Measurements from ENCODE around the gene C10orf105. TPM values are rescaled to one million over a fixed set of nuclear protein-coding genes. Genes with fewer than 3 reads are reported as not detected.

The C10orf105 gene
- polyA plus RNA-seq, 1 of the 3 experiments (the other 2 are of a cell fraction): not detected

DNA sequence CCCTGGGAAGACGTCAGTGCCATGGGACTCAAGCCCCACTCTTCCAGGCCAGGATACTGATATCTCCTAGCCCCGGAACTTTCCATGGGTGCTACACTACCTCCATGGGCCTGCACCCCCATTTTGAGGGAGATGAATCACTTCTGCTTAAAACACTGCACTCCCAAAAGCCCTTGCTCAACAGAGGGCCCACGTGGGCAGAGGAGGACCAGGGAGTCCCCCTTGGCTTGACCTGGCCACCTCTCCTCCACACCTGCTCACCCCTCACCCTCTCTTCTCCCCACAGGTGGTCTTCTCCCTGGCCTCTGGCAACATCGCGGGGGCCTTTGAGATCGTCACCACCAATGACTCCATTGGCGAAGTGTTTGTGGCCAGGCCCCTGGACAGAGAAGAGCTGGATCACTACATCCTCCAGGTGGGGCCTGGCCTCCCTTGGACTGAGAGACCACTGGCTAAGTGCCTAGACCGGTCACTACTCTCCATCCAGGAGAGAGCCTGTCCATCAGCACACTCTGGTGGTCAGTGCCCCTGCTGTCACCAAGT lies 19.9 kb upstream of the C10orf105 start:
- H3K4me2 ChIP-seq: no peak overlapping the region
- ChIA-PET CTCF (interaction anchor here (0.9 to 2.1 kb wide), 2 partner anchors 34 to 157 kb away, joined by 3 to 5 read pairs; partner anchors contain the start of gene VSIR), POLR2A (no interaction called here)
- H3K4me1 ChIP-seq (ENCODE audit: control insufficient read depth in 1 of 2, insufficient read depth in 2 of 2, low read depth in 1 of 2, low read length in 1 of 2): peaks cover 0 to 32% of the 10 kb centered on the region in 2 experiments; a peak in 1 of 4 replicates
- no peak overlapping the region for H2AFZ ChIP-seq (ENCODE audit: low read depth)
- DNase-seq: no peak
- no peaks in the 10 kb centered on the region for H3K79me2 ChIP-seq (ENCODE audit: insufficient read depth)
- H3F3A ChIP-seq (replicated peaks; ENCODE audit: insufficient read depth): no peaks in the 10 kb centered on the region
- H3K4me3 ChIP-seq (ENCODE audit: low read depth in 2 of 2, low read length in 1 of 2): no peak overlapping the region
- no peaks in the 10 kb centered on the region for H4K20me1 ChIP-seq (ENCODE audit: insufficient read depth)
- WGBS (ENCODE audit: low lambda C conversion rate): 67% methylated on average over 5 of the region's 8 CpGs
- no peaks in the 10 kb centered on the region for H3K9me3 ChIP-seq
- H3K9ac ChIP-seq: no peak overlapping the region
- H3K36me3 ChIP-seq (replicated peaks in 1 of 2; ENCODE audit: control insufficient read depth in 1 of 2, insufficient read depth in 2 of 2, low read length in 1 of 2): no peaks in the 10 kb centered on the region
- H3K9me2 ChIP-seq: no peaks in the 10 kb centered on the region
- H3K27me3 ChIP-seq (ENCODE audit: insufficient read depth): no peaks in the 10 kb centered on the region
- no peak overlapping the region; a peak in 1 of 4 replicates for H3K27ac ChIP-seq (ENCODE audit: low read depth in 2 of 2, low read length in 1 of 2)
- TF ChIP-seq RFX5 (IDR thresholded peaks at IDR 0.05; ENCODE audit: low read length) (no peak), CHD2 (IDR thresholded peaks at IDR 0.05; ENCODE audit: low read length, partially characterized antibody) (no peak), RAD21 (IDR thresholded peaks at IDR 0.05; ENCODE audit: low read length) (no peak), NRF1 (IDR thresholded peaks at IDR 0.05; ENCODE audit: low read depth, low read length) (no peak), EZH2phosphoT487 (IDR thresholded peaks at IDR 0.05; ENCODE audit: borderline replicate concordance, low read depth) (no peak)
- TF ChIP-seq, protein P1, sequence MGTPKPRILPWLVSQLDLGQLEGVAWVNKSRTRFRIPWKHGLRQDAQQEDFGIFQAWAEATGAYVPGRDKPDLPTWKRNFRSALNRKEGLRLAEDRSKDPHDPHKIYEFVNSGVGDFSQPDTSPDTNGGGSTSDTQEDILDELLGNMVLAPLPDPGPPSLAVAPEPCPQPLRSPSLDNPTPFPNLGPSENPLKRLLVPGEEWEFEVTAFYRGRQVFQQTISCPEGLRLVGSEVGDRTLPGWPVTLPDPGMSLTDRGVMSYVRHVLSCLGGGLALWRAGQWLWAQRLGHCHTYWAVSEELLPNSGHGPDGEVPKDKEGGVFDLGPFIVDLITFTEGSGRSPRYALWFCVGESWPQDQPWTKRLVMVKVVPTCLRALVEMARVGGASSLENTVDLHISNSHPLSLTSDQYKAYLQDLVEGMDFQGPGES (IDR thresholded peaks at IDR 0.05; ENCODE audit: low read depth, low read length): no peak
- TF ChIP-seq, protein P2, sequence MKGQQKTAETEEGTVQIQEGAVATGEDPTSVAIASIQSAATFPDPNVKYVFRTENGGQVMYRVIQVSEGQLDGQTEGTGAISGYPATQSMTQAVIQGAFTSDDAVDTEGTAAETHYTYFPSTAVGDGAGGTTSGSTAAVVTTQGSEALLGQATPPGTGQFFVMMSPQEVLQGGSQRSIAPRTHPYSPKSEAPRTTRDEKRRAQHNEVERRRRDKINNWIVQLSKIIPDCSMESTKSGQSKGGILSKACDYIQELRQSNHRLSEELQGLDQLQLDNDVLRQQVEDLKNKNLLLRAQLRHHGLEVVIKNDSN (IDR thresholded peaks at IDR 0.05; ENCODE audit: borderline replicate concordance, low read depth): no peak

DNA sequence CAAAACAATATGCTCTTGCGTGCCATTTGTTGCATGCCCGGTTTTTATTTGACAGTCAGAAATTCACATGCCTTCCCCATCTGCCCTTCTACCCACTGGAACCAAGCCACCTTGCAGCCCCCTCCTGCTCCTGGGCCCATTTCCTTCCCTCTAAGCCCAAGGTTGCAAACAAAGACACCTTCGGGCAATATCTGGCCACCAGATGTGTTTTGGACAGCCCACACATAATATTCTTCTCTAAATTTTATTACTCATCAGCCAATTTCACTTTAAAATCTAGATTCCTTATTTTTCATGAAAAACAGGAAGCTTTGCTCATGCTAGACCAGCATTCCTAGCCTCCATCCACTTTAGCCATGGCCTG lies 18.2 kb upstream of the C10orf105 start:
- POLR2A ChIA-PET: no interaction called here
- Histone ChIP-seq H3F3A (replicated peaks; ENCODE audit: insufficient read depth) (no peaks in the 10 kb centered on the region), H3K4me3 (ENCODE audit: low read depth in 2 of 2, low read length in 1 of 2) (no peak overlapping the region), H3K36me3 (replicated peaks in 1 of 2; ENCODE audit: control insufficient read depth in 1 of 2, insufficient read depth in 2 of 2, low read length in 1 of 2) (no peaks in the 10 kb centered on the region), H3K4me2 (no peak overlapping the region), H3K27me3 (ENCODE audit: insufficient read depth) (no peaks in the 10 kb centered on the region; the same call in 1 of the 2 replicates), H3K79me2 (ENCODE audit: insufficient read depth) (no peaks in the 10 kb centered on the region), H3K9ac (no peak overlapping the region), H3K9me3 (no peaks in the 10 kb centered on the region), H4K20me1 (ENCODE audit: insufficient read depth) (no peaks in the 10 kb centered on the region), H2AFZ (ENCODE audit: low read depth) (no peak overlapping the region), H3K4me1 (ENCODE audit: control insufficient read depth in 1 of 2, insufficient read depth in 2 of 2, low read depth in 1 of 2, low read length in 1 of 2) (peaks cover 0 to 32% of the 10 kb centered on the region in 2 experiments; a peak in 1 of 4 replicates), H3K27ac (ENCODE audit: low read depth in 2 of 2, low read length in 1 of 2) (peak overlapping the region in 1 of 2 experiments; percentile 56; a peak in 2 of 4 replicates), H3K9me2 (no peaks in the 10 kb centered on the region)
- CTCF ChIA-PET: interaction anchor here (0.7 to 1.5 kb wide), 5 partner anchors 11 to 158 kb away, joined by 3 read pairs; partner anchors contain the start of gene VSIR
- TF ChIP-seq TCF12 (IDR thresholded peaks at IDR 0.05) (peak; percentile 56), SIN3A (IDR thresholded peaks at IDR 0.05; ENCODE audit: borderline replicate concordance, low read depth, low read length) (no peak), MXI1 (IDR thresholded peaks at IDR 0.05; ENCODE audit: low read depth, low read length) (peak; percentile 70; the same call in 1 of the 2 replicates)
- TF ChIP-seq, protein P3, sequence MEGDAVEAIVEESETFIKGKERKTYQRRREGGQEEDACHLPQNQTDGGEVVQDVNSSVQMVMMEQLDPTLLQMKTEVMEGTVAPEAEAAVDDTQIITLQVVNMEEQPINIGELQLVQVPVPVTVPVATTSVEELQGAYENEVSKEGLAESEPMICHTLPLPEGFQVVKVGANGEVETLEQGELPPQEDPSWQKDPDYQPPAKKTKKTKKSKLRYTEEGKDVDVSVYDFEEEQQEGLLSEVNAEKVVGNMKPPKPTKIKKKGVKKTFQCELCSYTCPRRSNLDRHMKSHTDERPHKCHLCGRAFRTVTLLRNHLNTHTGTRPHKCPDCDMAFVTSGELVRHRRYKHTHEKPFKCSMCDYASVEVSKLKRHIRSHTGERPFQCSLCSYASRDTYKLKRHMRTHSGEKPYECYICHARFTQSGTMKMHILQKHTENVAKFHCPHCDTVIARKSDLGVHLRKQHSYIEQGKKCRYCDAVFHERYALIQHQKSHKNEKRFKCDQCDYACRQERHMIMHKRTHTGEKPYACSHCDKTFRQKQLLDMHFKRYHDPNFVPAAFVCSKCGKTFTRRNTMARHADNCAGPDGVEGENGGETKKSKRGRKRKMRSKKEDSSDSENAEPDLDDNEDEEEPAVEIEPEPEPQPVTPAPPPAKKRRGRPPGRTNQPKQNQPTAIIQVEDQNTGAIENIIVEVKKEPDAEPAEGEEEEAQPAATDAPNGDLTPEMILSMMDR (IDR thresholded peaks at IDR 0.05): no peak
- TF ChIP-seq, protein P4, sequence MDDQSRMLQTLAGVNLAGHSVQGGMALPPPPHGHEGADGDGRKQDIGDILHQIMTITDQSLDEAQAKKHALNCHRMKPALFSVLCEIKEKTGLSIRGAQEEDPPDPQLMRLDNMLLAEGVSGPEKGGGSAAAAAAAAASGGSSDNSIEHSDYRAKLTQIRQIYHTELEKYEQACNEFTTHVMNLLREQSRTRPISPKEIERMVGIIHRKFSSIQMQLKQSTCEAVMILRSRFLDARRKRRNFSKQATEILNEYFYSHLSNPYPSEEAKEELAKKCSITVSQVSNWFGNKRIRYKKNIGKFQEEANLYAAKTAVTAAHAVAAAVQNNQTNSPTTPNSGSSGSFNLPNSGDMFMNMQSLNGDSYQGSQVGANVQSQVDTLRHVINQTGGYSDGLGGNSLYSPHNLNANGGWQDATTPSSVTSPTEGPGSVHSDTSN (IDR thresholded peaks at IDR 0.05): no peak
- WGBS (ENCODE audit: low lambda C conversion rate): 31% methylated on average over 2 of the region's 3 CpGs
- DNase-seq: peak; percentile 65
